ENCODE measurements around the gene CCDC107.
A peak's percentile ranks its signal among the peaks of the same experiment; 100 is the strongest.

CCDC107 gene

GRCh38 chr9:35662437-35662836 is 4.3 kb downstream of the CCDC107 start:
- no peak for DNase-seq

- DNase-seq, result peak; percentile 53
Measured at GRCh38 chr9:35664531-35665470, 6.7 kb downstream of the CCDC107 start, which contains the start of gene ARHGEF39. Gene ARHGEF39 (minus strand): TSS chr9:35665195. CDS start chr9:35665169, 26 bp downstream.

DNA sequence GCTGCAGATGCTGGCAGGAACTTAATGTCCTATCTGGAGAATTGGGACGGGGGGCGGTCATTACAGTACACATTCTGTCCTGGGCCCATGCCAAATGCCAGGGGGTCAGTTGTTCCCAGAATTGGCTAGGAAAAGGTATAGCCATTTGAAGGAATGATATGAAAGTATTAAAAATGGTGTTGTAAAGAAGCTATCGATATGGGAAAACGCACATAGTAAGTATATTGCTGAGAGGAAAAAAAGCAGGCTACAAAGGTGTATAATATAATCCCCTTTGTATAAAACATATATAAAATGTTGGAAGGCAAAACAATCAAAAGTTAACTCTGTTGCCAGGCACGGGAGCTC is 7.4 kb downstream of the CCDC107 start:
- DNase-seq, result peak; percentile 53

DNA sequence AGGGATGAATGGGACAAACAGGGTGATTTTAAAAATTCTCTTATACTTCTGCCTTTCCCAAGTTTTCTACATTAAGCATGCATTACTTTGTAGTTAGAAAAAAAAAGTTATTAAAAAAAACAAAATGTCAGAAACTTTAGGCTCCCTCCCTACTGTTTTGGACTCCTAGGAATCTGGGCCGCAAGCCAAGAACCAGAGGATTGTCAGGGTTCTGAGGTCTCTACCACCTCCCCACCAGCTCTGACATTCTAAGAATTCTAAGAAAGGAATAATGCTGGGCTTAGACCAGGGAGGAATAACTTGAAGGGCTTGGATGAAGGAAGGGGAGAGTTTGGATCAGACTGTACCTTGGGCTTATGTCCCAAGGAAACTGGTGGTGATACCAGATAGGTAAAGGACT is 8.0 kb downstream of the CCDC107 start:
- no peak for DNase-seq

DNA sequence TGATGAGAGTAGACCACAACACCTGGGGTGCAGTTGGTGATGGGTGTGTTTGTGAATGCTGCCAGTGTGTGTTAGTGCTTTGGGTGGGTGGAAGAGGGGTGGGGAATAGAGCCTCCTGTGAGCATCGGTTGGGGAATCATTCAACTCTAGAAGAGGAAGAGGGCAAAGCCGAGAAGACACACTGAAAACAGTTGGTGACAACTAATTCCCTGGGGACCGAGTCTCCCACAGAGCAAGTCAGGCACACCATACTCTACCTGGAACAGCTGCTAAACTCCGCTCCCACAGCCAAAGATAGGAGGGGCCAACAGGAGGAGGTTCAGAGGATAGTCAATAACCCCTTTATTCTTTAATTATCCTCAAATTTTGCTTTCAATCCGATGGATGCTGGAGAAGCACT is 8.5 kb downstream of the CCDC107 start:
- no peak for DNase-seq

- no peak for DNase-seq
Measured at GRCh38 chr9:35667939-35668338, 9.8 kb downstream of the CCDC107 start.

DNA sequence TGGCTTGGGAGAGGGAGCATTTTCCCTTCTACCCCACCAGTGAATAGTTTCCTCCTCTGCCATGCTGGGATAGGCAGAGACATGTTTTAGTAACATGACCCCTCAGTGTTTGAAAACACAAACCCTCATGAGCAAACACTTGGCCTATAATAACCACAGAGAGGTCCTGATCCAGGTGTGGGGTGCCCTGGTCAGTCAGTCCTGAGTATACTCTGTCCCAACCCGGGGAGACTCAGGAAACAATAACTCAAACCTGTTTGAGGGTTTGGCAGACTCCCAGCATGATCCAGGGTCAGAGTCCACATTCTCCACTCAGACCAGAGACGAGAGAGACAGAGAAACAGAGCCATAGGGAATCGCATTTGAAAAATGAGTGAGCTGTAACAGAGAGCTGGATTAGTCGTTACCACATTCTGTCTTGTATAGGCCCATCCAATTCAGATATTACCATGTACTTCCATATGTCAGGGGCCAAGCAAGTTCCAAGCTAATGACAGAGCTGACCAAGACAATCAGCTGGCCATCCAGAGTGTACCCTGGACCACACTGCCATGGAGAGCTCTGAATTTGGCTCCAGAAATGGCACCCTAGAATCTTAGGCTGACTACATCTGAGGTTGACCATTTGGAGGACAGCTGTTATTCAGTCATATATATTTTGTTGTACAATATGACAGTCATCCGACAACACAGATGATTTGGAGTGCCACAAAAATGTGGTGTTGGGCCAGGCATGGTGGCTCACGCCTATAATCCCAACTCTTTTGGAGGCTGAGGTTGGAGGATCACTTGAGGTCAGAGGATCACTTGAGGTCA is 11.4 kb downstream of the CCDC107 start:
- DNase-seq, result no peak

GRCh38 chr9:35673132-35674024 is 15.3 kb downstream of the CCDC107 start, which contains the start of gene CA9:
Gene CA9 (plus strand): TSS chr9:35673928. CDS start chr9:35673960, 32 bp downstream.
- peak; percentile 67 for DNase-seq

DNA sequence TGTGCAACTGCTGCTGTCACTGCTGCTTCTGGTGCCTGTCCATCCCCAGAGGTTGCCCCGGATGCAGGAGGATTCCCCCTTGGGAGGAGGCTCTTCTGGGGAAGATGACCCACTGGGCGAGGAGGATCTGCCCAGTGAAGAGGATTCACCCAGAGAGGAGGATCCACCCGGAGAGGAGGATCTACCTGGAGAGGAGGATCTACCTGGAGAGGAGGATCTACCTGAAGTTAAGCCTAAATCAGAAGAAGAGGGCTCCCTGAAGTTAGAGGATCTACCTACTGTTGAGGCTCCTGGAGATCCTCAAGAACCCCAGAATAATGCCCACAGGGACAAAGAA is 15.9 kb downstream of the CCDC107 start:
- no peak for DNase-seq

DNA sequence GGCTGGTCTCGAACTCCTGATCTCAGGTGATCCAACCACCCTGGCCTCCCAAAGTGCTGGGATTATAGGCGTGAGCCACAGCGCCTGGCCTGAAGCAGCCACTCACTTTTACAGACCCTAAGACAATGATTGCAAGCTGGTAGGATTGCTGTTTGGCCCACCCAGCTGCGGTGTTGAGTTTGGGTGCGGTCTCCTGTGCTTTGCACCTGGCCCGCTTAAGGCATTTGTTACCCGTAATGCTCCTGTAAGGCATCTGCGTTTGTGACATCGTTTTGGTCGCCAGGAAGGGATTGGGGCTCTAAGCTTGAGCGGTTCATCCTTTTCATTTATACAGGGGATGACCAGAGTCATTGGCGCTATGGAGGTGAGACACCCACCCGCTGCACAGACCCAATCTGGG is 17.1 kb downstream of the CCDC107 start:
- DNase-seq, result no peak

GRCh38 chr9:35675732-35676392 is 17.8 kb downstream of the CCDC107 start:
- DNase-seq, result no peak

DNA sequence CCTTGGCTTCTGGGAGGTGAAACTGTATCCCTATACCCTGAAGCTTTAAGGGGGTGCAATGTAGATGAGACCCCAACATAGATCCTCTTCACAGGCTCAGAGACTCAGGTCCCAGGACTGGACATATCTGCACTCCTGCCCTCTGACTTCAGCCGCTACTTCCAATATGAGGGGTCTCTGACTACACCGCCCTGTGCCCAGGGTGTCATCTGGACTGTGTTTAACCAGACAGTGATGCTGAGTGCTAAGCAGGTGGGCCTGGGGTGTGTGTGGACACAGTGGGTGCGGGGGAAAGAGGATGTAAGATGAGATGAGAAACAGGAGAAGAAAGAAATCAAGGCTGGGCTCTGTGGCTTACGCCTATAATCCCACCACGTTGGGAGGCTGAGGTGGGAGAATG is 21.0 kb downstream of the CCDC107 start:
- DNase-seq, result no peak

DNA sequence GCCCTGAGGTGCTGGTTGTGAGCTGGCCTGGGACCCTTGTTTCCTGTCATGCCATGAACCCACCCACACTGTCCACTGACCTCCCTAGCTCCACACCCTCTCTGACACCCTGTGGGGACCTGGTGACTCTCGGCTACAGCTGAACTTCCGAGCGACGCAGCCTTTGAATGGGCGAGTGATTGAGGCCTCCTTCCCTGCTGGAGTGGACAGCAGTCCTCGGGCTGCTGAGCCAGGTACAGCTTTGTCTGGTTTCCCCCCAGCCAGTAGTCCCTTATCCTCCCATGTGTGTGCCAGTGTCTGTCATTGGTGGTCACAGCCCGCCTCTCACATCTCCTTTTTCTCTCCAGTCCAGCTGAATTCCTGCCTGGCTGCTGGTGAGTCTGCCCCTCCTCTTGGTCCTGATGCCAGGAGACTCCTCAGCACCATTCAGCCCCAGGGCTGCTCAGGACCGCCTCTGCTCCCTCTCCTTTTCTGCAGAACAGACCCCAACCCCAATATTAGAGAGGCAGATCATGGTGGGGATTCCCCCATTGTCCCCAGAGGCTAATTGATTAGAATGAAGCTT is 21.8 kb downstream of the CCDC107 start:
- no peak for DNase-seq

DNA sequence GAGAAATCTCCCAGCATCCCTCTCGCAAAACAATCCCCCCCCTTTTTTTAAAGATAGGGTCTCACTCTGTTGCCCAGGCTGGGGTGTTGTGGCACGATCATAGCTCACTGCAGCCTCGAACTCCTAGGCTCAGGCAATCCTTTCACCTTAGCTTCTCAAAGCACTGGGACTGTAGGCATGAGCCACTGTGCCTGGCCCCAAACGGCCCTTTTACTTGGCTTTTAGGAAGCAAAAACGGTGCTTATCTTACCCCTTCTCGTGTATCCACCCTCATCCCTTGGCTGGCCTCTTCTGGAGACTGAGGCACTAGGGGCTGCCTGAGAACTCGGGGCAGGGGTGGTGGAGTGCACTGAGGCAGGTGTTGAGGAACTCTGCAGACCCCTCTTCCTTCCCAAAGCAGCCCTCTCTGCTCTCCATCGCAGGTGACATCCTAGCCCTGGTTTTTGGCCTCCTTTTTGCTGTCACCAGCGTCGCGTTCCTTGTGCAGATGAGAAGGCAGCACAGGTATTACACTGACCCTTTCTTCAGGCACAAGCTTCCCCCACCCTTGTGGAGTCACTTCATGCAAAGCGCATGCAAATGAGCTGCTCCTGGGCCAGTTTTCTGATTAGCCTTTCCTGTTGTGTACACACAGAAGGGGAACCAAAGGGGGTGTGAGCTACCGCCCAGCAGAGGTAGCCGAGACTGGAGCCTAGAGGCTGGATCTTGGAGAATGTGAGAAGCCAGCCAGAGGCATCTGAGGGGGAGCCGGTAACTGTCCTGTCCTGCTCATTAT is 22.4 kb downstream of the CCDC107 start:
- DNase-seq, result no peak

DNA sequence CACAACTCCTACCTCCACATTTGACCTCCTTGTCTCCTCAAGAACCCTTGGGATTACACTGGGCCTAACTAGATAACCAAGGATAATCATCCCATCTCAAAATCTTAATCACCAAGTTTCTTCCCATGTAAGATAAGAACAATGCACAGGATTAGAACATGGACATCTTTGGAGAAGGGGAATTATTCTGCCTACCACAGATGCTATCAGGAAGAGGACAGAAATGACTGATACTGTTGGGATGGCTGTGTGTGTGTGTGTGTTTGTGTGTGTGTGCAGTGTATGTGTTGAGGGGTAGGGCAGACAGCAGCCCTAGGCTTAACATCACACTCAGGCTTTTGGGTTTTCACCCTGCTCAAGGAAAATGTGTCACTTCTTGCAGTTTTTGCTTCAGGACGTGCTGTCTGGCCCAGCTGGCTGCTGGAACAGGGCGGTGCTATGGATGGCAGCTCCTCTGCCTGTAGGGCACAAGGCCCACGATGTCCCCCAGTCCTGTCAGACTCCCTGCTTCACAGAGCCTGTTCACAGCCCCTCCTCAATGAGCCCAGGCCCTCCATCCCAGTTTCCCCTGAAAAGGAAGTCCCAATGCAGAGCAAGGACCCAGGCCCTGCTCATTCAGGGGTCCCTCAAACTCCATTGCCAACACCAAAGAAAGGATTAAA is 23.4 kb downstream of the CCDC107 start:
- DNase-seq, result no peak

GRCh38 chr9:35682051-35682450 is 24.0 kb downstream of the CCDC107 start:
- DNase-seq, result no peak

DNA sequence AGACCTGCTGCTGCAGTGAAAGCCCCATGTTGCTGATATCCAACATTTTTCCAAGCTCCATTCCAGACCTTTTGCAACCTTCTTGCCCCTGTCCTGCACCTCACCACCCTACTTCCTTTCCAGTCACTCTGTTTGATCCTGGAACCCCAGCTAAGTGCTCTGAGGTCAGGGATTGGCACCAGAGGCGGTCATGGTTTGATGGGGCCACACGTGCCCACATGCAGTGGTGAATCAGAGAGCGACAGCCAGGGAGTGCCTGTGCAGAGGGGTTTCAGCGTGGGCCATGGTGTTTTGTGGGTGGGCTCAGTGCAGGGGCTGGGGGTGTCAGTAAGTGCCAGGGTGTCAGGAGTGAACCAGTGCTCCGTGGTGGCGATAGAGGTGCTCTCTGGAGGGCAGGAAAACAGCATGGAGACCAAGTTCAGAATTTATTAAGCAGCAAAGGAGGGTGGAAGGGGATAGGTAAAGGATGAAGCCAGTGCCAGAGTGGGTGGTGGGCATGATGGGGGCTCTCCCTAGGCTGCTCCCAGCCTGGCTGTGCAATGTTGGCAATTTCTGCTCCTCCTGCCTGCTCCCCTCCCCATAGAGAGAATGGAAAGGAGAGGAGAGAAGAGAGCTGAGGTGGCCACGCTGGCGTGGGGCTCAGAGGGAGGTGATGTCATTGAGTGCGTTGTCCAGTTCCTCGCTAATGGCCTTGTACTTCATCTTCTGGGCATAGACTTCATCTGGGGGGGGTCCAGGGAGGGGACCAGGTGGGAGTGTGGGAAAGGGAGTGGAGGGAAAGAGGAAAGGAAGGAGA is 24.6 kb downstream of the CCDC107 start:
- no peak for DNase-seq

GRCh38 chr9:35683323-35683722 is 25.2 kb downstream of the CCDC107 start:
- no peak for DNase-seq

DNA sequence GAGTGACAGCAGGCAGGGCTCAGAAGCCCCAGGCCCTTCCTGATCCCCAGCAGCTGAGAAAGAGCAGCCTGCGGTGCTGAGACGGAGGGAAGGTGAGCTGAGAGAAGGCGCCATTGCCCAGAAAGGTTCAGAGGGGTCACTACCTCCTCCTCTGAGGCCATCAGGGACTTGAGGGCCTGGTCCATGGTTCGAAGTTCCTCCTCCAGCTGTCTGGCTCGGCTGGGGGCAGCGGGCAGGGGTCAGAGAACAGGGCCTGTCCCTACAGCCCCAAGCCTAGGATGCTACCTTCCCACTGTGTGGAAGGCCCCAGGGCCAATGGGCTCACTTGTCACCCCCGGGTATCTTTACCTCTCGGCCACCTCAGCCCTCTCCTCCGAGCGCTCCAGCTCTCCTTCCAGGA is 26.8 kb downstream of the CCDC107 start:
- no peak for DNase-seq

DNA sequence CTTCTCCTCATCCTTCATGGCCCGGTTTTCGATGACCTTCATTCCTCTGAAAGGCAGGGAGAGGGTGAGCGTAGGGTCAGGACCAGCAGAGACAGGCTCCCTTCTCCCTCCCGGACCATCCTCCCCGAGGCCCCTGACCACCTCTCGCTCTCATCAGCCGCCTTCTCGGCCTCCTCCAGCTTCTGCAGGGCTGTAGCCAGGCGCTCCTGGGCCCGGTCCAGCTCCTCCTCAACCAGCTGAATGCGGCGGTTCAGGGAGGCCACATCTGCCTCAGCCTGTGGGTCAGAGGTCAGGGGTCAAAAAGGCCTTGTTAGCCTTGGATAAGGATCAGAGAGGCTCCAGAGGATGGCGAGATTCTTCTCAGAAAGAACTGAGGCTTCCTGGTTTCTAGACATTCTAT is 27.4 kb downstream of the CCDC107 start:
- DNase-seq, result no peak

Data from NCI-H1694 treated with DMSO at 0.1 percent for 48 hours (cell line).